ENCODE results near the gene PHF21B.
"Not testable (repeated sequence)": the region's sequence is repeated elsewhere in the genome, so short reads cannot be mapped to it uniquely, and the experiment has no call there.

Gene PHF21B

DNA sequence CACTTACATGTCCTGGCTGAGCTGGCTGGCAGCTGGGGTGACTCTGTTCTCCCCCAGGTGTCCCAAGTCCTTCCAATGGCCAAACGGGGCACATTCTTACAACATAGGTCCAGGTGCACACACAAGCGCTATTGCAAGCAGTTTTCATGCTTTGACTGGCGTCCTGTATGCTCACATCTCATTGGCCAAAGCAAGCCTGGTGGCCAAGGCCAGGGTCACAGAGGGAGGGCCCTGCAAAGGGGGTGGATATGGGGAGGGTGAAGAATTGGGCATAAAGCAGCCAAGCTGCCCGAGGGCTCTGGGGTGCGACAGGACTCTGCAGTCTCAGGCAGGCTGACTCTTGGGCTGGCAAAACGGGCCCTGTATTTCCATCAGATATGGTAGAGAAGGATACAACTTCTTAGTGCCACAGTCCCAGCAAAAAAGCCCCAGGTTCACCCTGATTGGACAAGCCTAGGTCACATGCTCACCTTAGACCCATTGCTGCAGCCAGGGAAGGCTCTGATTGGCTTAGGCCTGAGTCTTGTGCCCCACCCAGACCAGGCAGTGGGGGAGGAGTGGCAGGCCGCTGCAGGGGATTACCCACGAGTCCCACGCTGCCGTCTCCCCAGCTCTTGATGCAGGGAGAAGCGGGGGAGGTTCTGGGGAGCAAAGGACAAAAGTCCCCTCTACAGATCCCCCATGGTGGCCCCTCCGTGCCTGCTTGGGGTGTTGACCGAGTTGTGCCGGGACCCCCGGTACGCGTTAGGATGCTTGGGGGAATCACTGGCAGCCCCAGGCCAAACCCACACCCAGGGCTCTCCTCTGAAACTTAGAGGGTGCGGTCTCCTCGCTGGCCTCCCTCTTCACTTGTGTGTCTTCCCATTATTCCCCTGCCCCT, 146.6 kb downstream of the PHF21B start:
- DNase-seq = no peak

- DNase-seq = no peak
Observed at GRCh38 chr22:44862281-44862680, 147.5 kb downstream of the PHF21B start.

DNA sequence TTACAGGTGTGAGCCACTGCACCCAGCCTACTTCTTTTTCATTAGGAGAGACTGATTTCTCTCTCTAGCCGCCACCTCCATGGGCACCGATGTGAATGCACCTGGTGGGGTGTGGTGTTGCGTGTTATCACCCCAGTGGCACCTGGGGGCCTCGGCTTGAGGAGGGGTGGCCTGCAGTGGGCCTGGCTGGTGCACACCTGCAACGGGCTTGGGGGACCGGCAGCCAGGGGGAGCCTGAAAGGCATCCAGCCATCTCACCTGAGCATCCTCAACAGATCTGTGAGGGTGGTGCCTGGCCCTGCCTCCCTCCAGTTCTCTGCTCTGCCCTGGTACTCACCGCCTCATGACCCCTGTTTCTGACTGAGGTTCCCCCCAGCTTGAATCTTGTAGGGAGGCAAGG, 148.6 kb downstream of the PHF21B start:
- no peak for DNase-seq

GRCh38 chr22:44860311-44860710, 149.5 kb downstream of the PHF21B start:
- DNase-seq = no peak

DNA sequence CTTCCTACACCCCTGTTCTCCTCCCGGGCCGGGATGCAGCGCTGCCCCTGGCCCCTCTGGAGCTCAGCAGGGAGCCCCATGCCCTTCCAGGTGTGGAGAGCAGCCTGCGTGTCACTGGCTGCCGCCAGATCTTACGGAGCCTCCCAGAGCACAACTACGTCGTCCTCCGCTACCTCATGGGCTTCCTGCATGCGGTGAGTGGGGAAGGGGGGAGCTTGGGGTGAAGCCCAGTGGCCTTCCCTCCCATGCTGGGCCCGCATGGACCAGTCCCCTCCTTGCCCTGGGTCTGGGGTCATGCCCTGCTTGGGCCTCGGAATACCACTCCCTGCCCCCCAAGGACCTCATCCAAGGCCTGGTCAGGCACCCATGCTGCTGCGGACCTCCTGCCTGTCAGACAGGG, 150.2 kb downstream of the PHF21B start:
- no peak for DNase-seq

DNA sequence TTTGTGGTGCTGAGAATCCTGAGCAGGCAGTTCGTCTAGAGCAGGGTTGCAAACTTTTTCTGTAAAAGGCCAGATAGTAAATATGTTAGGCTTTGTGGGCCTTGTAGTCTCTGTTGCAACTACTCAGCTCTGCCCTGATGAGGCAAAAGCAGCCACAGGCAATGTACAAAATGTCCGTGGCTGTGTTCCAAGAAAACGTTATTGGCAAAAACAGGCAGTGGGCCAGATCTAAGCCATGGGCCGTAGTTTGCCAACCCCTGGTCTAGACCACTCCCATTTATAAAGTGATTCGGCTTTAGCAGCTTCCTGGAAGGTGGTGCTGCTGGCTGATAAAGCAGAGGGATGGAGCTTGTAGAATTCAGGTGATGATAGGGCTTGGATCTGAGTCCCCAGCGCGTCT, 151.0 kb downstream of the PHF21B start:
- not testable (repeated sequence) for DNase-seq

- DNase-seq = no peak
Observed at GRCh38 chr22:44855855-44856254, 153.9 kb downstream of the PHF21B start.

DNA sequence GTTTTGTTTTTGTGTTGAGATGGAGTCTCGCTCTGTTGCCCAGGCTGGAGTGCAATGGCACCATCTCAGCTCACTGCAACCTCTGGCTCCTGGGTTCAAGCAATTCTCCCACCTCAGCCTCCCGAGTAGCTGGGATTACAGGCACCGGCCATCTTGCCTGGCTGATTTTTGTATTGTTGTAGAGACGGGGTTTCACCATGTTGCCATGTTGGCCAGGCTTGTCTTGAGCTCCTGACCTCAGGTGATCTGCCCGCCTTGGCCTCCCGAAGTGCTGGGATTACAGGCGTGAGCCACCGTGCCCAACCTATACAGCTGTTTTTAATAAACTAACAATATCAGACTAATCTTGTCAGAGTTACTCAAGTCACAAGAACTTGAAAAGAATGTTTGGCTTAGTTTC, 155.2 kb downstream of the PHF21B start:
- DNase-seq = not testable (repeated sequence)

GRCh38 chr22:44850946-44851345, 158.9 kb downstream of the PHF21B start:
- DNase-seq = no peak

GRCh38 chr22:44848791-44849420, 160.9 kb downstream of the PHF21B start:
- no peak for DNase-seq

DNA sequence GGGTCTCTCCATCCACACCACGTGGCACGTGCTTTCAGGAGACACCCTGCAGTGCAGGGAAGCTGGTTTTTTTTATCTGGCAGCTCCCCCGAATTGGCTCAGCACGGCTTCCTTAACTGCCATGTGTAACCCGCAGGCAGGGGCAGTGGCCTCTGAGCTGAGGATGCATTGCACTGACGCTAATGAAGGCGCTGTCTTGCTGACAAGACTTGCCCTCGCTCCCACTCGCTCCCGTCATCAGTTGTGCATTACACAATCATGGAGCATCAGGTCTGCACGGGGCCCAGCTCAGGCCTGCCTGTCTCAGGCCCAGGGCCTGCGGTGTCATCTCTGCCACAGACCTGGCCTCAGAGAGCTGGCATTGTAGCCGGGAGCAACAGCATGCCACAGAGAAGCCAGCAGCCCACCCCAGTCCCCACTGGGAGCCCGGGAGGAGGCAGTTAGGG, 161.5 kb downstream of the PHF21B start:
- no peak for DNase-seq

- DNase-seq = no peak
Observed at GRCh38 chr22:44847892-44848291, 161.9 kb downstream of the PHF21B start.

DNA sequence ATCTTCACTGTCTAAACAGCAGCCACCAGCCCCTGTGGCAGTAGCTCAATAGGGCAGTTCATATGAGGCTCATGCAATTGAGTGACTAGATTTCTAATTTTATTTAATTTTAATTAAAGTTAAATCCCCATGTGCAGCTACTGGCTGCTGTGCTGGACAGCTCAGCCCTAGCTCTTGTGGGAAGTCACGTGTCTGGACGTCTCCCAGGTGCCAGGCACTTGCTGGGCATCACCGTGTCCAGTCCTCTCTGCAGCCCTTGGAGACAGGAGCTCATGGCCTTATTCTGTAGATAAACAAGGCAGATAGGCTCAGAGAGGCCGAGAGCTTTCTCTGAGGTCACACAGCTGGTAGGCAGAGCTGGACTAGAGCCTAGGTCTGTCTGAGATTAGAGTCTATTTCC, 162.4 kb downstream of the PHF21B start:
- no peak for DNase-seq

DNA sequence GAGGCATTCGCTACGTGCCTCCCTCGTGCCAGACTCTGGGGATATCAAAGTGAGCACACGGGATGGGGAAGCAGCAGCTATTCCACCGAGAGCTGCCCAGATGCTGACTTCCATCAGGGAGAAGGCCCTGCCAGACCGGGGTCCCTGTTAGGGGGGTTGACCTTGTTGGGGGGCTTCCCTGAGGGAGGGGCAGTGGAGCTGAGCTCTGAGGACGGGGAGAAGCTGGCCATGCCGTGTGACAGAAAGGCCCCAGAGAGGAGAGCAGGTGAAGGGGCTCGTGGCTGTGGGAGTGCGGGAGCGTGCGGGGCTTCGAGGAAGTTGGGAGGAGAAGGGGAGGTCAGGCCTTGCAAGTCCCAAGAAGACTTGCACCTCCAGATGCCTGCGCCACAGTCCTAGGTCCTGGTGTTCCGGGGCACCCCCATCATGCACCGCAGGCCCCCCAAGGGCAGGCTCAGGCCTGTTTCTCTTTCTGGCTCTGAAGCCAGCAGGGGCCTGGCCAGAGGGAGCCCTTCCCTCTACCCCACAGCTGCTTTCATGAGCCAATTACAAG, 163.0 kb downstream of the PHF21B start:
- no peak for DNase-seq

DNA sequence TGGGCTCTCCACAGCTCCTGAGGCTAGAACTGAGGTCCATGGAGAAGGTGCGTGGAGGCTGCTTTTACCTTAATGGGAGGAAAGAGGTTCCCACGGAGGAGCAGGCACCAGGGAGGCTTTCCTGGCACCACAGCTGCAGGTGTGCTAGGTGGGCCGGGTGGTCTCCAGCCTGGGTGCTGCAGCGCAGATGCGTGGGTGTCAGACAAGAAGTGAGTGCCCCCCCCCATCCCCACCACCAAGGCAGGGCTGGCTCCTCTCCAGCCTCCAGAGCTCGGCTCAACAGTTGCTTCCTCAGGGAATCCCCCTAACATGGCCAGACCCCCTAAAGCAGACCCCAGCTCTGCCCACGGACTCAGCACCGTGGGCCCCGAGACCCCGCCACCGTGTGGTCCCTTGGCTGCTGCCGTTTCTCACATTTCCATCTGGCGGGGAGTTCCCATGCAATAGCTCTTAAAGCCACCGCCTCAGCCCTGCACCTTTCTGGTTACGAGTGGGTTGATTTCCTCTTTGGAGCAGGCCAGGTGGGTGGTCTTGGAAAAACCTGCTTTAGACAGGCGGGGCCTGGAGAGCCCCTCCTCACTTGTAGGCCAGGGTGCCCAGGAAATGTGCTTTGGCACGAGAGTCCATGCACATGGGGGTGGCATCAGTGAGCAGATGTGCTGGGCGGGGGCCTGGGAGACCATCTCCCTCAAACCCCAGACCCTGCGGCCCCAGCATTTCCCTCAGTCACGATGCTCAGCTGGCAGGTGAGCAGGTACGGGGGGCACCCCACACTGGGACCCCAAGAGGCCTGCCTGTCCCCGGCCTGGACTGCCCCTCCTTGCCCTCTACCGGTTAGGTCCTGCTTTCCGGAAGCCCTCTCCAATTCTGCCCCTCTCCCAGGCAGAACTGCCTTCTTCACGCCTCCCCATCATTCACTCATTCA, 163.7 kb downstream of the PHF21B start:
- no peak for DNase-seq

GRCh38 chr22:44845191-44845590, 164.6 kb downstream of the PHF21B start:
- no peak for DNase-seq

- no peak for DNase-seq
Observed at GRCh38 chr22:44842417-44842816, 167.4 kb downstream of the PHF21B start.

DNA sequence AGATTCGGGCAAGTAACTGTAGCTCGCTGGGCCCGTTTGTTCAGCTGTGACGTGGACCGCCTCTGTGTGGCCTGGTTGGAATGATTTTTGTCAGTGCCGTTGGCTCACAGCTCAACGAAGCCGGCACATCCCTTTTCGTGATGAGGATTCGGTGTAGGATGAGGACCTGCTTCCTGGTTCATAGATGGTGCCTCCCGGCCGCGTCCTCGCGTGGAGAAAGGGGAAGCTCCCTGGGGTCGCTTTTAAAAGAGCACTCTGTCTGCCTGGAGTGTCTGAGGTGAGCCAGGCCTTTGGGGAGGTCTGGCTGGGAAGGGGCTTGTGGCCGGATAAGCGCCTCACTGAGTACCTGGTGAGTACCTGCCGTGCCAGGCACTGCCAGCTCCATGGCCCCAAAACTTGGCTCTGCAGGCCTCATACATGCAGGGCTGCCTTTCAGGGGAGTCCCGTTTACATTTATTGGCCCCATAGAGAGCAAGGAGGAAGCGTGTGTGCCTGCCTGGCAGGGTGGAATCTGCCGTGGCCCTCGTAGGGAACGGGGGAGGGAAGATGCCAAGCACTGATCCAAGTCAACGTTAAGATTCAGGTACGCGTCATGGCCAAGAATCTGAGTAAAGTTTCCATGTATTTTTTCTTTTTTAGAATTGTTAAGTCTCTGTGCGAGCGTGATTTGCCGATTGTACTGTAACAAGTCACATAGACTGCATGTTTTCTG, 169.0 kb downstream of the PHF21B start:
- DNase-seq = no peak

GRCh38 chr22:44839721-44840120, 170.1 kb downstream of the PHF21B start:
- DNase-seq = no peak

DNA sequence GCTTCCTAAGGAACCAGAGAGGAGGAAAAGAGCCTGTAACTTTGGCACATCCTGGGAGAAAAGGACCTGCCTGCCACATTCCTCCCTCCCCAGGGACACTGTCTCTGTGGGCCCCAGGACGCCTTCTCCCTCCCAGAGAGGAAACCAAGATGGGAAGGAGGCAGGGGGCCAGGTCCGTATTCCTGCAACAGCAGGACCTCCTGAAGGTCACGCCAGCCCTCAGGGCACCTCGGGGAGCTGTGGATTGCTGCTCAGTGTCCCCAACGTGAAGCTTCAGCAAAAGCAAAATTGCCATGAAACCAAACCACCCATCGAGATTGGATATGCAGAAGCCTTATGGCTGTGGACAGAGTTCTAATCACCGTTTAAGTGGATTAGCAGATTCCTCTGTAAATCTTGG, 170.7 kb downstream of the PHF21B start:
- DNase-seq = no peak

- DNase-seq = no peak
Observed at GRCh38 chr22:44838316-44839016, 171.3 kb downstream of the PHF21B start.

GRCh38 chr22:44837481-44837880, 172.3 kb downstream of the PHF21B start:
- no peak for DNase-seq
